ENCODE data around the gene EBF3.

Gene EBF3

DNA sequence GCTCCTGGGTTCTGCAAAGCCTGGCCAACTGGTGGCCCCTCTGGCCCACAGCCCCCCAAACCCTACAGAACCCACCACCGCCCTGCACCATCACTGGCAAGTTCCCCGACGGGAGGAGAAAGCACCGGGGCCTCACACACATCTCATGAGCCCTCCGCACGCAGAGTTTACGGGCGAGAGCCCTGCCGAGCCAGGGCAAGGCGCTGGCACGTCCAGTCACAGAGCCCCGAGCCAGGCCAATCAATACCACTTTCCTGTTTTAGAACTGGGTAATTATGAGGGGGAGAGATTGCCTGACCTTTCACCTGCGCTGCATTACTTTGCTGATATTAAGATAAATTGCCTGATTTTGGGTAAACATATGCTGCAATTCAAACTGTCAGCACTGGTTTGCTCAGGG lies 113.3 kb downstream of the EBF3 start:
- no peak for DNase-seq (ENCODE audit: low read depth)

DNA sequence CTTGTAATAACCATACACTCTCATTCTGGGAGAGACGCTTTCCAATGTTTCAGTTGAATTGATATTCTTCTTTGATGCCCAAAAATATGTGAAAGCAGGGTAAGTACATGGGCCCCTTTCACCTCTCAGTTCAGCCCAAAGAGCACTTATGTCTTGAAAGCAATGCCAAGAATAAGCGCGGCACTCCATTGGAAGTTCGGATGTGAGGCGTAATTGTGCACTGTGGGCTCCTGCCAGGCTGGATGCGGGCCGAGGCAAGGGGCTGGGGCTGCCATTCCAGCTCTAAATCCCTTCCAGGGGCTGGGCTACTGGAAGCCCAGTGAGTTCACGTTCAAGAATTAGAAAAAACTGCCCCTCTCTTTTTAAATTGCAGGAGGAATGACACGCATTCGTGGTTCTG lies 113.8 kb downstream of the EBF3 start:
- no peak for DNase-seq (ENCODE audit: low read depth)

DNA sequence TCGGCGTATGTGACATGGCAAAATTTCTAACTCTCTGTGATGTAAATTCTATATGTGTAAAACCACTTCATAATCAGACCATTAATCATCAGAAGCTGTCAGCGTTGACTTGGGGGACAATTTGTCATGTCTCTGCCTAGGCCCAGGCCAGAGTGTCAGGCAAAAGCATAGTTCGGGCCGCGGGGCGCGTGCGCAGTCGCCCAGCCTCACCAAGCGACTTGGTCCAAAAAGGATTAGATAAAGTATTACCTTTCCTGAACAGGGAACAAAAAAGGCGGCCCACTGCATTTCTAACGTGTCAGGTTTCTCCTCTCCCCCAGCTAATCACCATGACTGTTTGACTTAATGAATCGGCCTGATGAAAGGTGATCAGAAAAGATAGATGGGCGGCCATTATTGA lies 114.2 kb downstream of the EBF3 start:
- no peak for DNase-seq (ENCODE audit: low read depth)

DNA sequence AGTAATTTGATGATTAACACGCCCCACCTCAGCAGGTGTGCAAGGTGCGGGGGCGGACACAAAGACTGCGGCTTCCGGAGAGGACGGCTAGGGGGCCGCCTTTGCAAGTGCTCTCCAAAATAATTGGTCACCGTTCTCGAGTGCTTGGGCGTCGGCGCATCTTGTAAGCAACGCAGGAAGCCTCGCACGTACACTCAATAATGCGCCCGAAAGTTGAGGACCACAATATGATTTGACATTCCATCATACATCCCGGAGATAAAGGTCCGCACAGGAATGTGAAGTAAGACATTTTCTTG lies 114.7 kb downstream of the EBF3 start:
- DNase-seq (ENCODE audit: low read depth) = no peak

DNA sequence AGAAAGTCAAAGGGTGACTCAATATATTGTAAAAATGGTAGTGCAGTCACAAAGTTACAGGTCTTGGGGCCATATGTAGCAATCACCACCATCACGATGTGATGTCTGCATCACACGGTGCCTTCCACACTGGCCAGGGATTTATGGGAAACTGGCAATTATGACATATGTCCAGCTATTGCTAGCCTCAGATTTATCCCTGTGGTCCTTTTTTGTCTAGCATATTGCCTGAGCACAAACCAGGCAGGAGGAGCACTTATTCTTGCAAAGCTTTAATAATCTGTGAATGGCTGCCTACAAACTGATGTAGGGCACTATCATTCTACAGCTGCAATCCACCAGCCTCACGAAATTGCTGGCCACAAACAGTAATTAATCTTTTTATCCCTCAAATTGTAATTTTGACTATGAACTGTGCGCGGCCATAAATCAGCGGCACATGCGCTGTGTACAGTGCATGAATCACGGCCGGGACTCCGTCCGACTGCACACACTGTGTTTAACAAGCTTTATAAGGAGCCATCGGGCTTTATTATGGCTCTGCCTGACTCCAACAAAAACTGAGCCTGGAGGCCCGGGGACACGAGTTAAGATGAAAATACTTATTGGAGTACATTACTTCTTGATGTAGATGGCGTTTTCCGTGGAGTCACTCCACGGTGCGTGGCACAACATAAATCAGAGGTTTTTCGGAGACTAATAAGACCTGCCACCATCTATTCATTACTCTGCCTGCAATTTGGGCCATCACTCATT lies 115.2 kb downstream of the EBF3 start:
- DNase-seq (ENCODE audit: low read depth) = no peak

DNA sequence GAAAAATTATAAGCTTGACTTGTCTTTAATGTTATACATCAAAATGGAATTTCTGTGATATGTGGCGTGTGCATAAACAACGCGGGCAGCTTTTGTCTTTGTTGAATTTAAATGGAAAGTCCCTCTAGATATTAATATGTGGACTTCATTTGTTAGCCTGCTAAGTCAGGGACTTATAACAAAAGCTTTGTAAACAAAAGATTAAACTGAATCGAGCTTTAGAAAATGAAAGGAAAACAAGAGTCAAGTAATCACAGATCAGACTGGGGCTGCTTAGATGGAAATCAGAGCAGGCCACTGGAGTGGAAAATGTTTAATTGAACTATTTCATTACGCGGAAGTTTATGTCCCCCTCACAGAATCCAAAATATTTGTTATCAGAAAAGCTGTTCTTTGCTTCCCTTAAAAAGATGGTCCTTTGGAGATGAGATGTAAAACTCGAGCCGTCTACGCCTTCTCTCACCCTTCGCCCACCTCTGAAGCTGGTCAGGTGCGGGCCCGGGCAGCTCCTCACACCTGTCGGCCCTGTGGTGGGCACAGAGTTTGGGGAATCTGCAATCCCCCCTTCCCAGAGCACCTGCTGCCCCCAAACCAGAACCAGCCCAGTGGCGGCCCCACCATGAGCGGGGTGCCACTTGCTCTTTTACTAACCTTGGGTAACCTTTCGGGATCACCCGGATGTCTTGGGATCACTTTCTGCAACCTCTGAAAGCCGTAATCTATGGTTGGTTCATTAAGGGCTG lies 116.2 kb downstream of the EBF3 start:
- no peak for DNase-seq (ENCODE audit: low read depth)

DNA sequence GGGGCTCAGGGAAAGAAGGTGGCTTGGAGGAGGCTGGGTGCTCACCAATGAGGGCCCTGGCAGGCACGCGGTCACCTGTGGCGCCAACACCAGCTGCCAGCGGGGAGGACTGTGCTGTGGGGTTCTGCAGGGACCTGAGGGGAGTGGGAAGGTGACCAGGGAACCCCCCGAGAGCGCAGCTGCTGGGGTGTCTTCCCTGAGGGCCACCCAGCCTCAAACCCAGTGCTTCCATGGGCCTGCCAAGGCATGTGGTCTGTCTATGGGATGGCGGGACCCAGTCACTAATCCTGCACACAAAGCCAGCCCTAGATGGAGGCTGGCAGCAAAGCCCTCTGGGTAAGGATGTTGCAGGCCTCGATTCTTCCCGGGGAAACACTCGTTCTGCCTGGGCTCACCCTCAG lies 117.1 kb downstream of the EBF3 start:
- DNase-seq (ENCODE audit: low read depth) = no peak

DNA sequence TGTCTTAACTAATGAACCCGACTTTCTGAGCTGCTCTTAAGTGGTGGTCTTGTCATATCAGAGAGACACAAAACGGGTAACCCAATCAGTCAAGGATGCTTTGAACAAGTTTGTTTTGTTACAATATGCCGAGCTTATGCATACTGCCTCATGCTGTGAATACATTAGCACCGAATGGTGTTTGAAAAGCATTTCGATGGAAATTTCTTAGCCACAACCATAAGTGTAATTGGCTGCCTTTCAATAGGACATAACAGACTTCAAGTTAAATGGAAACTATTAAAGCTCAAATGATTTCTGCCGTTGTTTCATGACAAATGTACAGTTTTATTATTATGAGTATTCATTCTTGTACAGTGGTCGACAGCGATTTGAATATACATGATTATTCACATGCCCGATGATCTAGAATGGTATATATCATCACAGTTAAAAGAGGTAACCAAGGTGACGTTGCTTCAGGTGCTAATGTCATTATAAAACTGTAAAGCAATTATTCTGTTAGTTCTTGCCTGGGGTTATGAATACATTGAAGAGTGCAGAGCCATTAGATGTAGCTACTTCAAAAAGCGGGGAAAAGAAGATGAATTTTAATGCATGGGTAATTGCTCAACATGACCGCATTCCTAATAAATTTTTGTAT lies 118.8 kb downstream of the EBF3 start:
- DNase-seq (ENCODE audit: low read depth) = no peak

DNA sequence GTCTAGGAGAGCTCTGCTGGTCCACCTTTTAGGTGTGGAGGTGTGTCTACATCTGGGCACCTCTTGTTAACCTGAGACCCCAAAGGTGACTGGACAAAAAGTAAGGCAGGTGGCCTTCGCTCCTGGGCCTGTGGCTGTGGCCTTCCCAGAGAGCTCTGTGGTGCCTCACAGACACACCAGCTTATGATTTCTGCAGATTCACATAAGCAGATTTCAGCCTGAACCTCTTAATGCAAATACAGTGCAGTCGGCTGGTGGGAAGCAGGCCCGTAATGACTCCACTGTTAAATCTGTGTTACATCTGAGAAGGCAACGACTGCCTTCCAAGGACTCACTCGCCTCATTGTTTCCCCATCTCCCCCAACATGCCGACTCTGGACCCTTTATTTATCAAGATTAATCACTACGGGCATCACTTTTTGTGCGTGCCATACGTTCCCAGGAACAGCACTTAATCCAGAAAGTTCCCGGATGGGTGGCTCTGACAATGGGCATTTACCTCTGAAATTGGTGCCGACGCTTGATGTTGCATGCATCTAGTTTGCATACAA lies 119.8 kb downstream of the EBF3 start:
- DNase-seq (ENCODE audit: low read depth) = no peak

DNA sequence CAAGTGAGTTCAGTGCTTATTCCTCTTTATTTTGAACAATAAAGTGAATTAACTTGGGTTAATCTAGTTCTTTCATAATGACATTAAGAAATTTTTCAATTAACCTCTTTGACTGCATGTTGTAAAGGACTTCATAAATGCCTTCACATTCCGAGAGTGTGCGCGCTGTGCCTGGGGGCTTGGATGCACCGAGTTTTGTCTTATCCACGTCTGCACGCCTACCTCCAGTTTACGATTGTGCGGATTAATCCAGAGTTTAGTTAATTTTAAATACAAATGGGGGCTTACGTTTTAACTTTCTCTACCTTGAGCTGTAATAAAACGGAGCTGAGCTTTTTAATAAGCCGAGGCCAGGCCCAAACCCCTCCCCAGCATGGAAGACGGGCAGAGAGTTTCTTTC lies 120.4 kb downstream of the EBF3 start:
- DNase-seq (ENCODE audit: low read depth) = no peak

DNA sequence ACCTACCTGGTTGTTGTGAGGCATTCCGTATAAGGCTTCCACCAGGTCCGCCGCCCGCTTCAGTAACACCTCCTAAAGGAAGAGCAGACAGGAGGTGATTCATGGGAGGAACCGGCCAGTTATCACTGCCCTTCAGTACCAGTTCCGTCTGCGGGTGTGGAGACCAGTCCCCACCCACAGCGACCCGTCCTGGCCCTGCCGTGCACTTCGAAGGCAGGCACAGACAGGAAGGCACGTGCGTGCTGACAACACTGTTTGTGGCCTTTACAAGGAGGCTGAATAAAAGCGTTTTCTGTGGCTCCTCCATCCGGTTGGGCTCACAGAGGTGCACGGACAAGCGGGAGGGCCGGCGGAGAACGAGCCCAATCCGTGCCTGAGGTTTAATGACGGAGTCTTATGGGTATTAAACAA lies 120.9 kb downstream of the EBF3 start:
- no peak for DNase-seq (ENCODE audit: low read depth)

DNA sequence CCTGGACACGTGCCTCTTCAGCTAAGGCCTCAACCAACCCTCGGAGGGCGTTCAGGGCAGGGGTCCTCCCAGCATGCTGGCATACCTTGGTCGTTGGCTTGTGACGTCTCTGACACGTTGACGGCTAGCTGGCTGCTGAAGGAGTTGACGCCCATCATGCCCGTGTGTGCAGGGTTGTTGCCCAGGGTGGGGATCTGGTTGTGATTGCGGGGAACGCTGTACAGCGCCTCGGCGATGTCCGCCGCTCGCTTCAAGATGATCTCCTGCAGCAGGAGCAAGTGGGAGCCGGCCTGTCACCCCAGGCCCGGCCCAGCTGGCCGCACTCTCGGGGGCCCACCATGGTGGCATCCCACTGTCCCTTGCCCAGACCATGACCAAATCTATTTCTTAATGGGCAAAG lies 122.0 kb downstream of the EBF3 start:
- no peak for DNase-seq (ENCODE audit: low read depth)

DNA sequence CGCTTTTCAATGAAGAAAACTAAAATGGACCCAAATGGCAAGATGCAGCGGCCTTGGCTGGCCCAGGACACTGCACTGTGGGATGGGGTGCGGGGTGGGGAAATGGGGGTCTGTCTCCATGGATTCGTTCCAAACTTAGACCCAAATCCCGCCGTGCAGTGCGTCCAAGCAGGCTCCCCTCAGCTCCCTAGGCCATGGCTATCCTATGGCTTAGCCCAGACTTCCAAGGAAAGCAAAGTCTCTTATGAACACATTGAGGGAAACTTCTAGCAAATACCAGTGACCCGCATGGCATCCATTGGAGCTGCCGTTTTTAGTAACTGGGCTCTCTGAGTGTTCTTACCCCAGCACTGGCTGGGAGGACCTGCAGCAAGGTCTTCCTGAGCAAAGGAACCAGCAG lies 122.5 kb downstream of the EBF3 start:
- DNase-seq (ENCODE audit: low read depth) = no peak

DNA sequence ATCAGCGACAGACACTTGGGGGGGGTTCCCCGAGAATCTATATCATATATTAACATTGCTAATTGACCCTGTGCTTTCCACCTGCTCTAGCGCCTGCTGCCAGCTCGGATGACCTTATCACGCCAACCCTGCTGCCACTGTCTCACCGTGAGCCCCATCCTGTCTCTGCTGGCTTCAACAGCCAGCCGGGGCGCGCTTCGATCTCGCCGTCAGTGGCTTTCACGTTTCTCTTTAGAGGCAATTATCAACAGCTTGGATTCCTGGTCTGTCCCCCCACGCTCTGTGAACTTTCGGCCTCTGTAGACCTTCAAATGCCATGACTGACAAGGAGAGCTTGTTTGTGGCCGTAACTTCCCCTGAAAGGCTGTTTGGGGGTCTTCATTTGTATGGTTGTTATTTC lies 123.0 kb downstream of the EBF3 start:
- DNase-seq (ENCODE audit: low read depth) = no peak

DNA sequence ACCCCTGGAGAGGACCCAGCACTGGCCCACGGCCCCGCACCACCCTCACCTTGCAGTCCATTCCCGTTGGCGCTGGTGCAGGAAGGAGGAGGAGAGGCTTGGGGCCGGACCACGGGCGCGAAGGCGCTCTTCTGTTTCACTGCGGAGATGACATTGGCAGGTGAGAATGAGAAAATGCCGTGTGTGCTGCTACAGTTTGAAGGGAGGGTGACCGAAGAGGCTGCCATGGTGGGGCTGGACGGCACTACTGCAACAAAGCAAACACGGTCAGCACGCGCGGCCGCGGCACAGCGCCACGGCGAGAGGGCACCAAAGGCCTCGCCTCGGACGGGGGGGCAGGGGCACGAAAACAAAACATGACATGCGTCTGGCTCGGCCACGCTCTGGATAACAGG lies 123.9 kb downstream of the EBF3 start:
- no peak for DNase-seq (ENCODE audit: low read depth)

DNA sequence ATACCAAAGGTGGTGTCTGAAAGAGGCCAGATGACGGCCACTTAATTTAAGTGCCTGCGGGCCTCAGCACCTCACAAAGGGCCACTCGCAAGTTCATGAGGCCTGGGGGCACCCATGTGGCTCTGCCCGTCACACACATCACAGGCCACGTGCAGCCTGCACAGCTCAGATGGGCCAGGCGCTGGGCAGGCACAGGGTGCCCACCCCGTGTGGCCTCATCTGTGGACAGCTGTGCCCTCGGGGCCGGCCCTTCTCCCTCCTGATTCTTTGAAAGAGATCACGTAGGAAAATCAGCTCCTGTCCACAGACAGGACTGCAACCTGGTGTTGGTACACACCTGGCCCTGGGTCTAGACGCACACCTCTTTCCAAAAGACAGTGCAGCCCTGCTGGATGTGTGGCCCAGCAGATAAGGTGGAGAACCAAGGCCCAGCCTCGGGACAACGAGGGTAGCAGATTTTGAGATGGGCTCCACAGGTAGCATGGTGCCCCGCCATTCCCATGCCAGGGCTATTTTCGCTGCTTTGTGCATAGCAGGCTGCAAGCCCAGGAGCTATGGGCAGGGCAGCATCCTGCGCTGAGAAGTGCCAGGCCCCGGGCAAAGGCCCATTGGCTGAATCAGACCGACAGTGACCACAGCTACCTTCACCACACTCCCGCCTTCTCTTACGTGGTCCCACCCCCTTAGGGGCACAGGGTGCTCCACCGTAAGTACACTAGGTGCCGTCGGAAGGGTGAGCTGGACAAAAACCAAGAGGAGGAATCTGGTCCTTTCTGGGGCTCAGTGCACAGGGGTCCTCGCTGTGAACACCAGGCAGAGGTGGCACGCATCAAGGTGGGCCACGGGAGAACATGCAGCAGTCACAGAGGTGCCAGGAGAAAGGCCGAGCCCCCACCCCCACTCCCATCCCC lies 124.5 kb downstream of the EBF3 start:
- DNase-seq (ENCODE audit: low read depth) = no peak

DNA sequence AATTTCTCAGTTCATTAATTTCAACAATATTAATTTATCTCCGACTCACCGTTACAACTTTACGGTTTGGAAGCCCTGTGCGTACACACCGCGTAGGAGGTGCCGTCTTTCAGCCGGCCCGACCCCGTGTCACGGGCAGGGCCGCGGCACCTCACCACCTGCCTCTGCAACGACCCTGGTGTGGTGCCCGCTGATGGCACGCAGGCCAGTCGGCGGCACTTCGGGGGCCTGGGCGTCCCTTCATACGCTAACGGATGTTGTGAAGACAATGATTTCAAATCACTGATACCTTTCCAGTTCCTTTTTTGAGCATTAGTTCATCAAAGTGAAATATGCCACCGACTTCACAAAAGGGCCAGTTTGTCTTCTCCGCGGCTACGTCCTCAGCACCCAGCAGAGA lies 125.3 kb downstream of the EBF3 start:
- no peak for DNase-seq (ENCODE audit: low read depth)

DNA sequence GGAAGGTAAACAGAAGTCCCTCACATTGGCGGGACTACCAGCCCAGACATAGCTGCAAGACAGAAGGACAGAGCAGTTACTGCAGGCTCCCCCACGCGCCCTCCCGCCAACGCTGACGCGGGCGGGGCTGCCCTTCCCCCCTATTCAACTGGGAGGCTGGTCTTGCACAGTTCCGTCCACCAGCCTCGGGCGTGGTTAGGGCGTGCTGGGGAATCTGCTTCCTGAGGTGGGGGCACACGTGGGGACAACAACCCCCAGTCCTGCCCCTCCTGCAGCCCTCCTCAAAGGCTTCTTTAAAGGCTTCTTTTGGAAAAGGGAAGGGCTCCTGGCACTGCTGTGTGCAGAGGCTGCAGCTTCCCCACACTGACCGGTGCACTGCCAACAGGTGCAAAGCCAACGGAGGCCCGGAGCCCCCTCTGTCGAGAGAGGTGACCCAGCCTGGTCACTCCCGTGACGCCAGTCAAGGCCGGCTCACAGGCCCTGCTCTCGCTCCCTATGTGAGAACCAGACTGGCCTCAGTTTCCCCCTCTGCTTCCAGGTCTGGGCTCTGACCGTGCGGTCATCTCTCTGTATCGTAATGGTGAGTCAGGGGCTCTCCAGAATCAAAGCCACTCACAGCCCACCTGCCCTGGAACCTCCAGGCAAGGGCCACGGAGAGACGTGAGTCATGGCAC lies 126.0 kb downstream of the EBF3 start:
- no peak for DNase-seq (ENCODE audit: low read depth)

DNA sequence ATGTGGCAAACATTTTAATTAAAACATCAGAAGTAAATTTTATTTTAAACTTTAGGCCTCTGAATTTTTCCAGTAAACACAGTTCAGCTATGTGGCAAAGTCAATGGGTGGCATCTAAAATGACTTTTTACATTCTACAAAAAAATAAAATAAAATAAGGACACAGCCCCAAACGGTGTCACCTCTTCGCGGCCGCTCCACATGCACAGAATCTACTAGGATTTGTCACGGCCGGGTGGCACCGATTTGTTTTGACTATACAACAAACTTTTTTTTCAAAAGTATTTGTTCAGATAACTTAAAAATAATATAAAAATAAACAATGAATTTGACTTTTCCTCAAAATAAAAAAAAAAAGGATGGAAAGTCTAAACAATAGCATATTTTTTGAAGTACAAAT lies 127.8 kb downstream of the EBF3 start:
- DNase-seq (ENCODE audit: low read depth) = no peak

DNA sequence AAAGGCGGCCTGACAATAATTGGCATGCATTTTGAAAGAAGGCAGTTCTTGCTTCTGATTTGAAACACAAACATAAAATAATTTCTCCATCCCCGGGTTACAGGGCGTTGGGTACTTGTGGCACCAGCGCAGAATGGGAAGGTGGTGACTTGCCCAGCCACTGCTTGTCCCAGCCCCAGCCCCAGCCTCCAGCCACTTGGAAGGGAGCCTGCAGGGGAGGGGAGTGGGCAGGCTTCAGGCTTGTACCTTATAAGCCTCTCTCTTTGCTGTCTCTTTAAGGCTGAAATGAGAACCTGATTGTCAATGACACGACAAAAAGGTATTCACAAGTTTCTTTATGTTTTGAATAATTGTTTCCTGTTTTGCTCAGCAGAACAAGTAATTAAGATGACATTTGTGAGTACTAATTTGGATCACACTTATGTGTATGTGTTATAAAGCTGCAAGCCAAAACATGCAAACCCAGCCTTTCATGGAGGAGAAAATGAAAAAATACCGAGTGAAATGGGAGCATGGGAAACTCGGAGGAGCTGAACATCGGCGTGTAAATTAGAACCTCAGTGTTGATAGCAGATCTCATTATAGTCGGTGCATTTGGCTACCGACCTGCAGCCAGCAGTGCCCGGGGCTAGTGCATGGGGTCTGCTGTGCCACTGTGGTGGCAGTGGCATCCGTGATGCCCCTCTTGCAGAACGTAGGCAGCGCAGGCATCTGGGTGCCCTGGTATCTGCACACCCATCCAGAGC lies 129.9 kb downstream of the EBF3 start:
- DNase-seq (ENCODE audit: low read depth) = no peak

DNA sequence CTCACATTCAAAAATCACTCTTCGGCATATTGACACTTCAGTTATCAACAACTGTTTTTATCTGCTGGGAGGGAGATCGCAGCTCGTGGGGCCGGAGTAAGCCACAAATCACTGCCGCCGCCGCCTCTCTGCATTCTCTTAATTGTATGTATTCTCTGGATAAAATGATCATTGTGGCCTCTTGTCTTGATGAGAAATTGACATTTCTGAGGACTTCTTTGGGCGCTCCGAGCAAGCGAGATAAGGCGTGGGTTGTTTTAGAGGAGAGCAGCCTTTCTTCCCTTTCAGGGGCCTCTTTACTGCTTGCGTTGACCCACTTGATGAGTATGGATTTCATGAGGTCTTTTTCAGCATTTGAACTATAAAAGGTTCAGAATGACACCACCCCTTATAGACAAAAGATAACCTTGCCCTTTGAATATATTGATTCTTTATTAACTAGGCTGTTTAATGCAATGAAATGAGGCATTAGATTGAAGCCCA lies 130.6 kb downstream of the EBF3 start:
- no peak for DNase-seq (ENCODE audit: low read depth)
